ENCODE data around the gene FAM20C.

FAM20C gene

GRCh38 chr7:162632-163297 is 29.6 kb upstream of the FAM20C start:
- H3K9me3 ChIP-seq (ENCODE audit: control insufficient read depth, insufficient read depth, low read length), result no peaks in the 10 kb centered on the region
- H3K36me3 ChIP-seq (ENCODE audit: control insufficient read depth, insufficient read depth, low read length), result no peaks in the 10 kb centered on the region
- no peaks in the 10 kb centered on the region for H3K27me3 ChIP-seq (ENCODE audit: control insufficient read depth, insufficient read depth, low read length)
- H3K9ac ChIP-seq (ENCODE audit: low read depth, low read length), result no peak overlapping the region
- H3K4me1 ChIP-seq (ENCODE audit: control insufficient read depth, insufficient read depth, low read length), result no peaks in the 10 kb centered on the region
- no peak overlapping the region for H3K4me3 ChIP-seq (ENCODE audit: low read depth, low read length)

- Histone ChIP-seq H3K4me3 (ENCODE audit: low read depth, low read length) (no peak overlapping the region), H3K4me1 (ENCODE audit: control insufficient read depth, insufficient read depth, low read length) (no peaks in the 10 kb centered on the region), H3K36me3 (ENCODE audit: control insufficient read depth, insufficient read depth, low read length) (no peaks in the 10 kb centered on the region), H3K9me3 (ENCODE audit: control insufficient read depth, insufficient read depth, low read length) (no peaks in the 10 kb centered on the region), H3K9ac (ENCODE audit: low read depth, low read length) (no peak overlapping the region), H3K27me3 (ENCODE audit: control insufficient read depth, insufficient read depth, low read length) (no peaks in the 10 kb centered on the region)
These were observed 29.1 kb upstream of the FAM20C start for GRCh38 chr7:163298-163695.

DNA sequence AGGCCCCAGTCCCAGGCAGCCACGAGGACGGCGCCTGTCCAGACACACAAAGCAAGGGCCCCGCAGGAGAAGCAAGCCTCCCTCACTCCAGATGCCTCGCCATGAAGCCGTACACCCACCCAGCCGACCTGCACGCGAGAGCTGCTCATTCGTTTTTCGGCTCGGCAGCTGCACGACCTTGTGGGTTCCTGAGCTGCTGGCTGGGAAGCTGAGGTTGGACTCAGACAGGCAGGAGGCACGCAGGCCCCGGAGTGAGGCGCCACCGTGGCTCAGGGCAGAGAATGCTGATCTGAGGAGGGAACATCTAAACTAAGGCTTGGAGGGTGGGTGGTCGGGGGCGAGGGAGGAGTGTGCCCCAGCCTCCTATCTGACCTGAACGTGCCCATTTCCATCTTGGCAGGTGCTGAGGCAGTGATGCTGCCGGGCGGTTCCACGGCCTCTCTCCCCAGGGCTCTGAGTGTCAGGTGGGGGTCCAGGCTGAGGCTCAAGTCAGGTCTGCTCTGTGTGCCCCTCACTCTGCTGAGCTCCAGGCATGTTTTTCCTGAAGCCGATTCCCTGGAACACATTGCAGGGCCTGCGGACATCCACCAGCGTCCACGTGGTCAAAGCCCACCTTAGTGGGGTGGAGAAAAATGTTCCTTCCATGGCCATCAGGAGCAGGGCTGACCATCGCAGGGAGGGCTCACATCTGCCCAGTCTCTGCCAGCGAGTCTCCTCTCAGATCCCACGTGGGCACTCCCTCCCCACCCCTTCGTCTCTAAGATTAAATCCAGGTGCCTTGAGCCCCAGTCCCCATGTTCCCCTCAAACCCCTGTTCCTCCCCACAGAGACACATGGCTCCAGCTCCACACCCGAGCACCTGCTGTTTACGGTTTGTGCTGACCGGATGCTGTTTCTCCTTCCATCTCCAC is 28.1 kb upstream of the FAM20C start:
- H3K9me3 ChIP-seq (ENCODE audit: control insufficient read depth, insufficient read depth, low read length), result no peaks in the 10 kb centered on the region
- no peak overlapping the region for H3K4me3 ChIP-seq (ENCODE audit: low read depth, low read length)
- no peaks in the 10 kb centered on the region for H3K36me3 ChIP-seq (ENCODE audit: control insufficient read depth, insufficient read depth, low read length)
- no peak overlapping the region for H3K9ac ChIP-seq (ENCODE audit: low read depth, low read length)
- no peaks in the 10 kb centered on the region for H3K4me1 ChIP-seq (ENCODE audit: control insufficient read depth, insufficient read depth, low read length)
- H3K27me3 ChIP-seq (ENCODE audit: control insufficient read depth, insufficient read depth, low read length), result no peaks in the 10 kb centered on the region

DNA sequence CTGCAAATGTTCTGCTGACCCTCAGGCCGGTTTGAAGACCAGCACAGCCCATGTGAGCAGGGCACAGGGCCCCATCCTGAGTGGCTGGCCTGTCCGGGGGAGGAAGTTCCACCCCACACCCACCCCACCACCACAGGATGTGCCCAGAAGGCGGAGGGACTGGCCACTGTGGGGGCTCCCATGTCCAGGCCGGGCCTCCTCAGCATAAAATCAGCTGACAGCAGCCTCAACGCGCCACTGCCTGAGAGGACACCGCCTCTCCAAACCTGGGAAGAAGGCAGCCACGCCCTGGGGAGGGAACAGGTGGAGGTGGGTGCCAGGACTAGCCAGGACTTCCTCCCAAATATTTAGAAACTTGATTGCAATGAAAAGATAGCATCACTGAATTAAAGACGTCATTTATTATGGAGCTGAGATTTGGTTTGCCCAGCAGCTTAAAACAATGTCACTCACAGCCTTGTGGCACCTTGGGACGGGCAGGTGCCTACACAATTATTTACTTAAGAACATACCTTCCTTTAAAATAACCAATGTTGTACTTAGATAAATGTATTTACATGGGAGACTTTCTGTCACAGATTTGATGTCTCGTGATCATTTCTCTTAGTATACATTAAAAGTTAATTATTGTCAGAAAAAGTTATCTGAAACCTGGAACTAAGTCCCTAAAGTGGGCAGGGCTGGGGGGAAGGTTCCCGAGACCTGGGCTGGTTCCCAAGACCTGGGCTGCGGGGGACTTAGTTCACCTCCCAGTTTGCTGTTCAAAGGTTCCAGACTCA is 27.3 kb upstream of the FAM20C start:
- Histone ChIP-seq H3K4me1 (ENCODE audit: control insufficient read depth, insufficient read depth, low read length) (no peaks in the 10 kb centered on the region), H3K9ac (ENCODE audit: low read depth, low read length) (no peak overlapping the region), H3K4me3 (ENCODE audit: low read depth, low read length) (no peak overlapping the region), H3K36me3 (ENCODE audit: control insufficient read depth, insufficient read depth, low read length) (no peaks in the 10 kb centered on the region), H3K9me3 (ENCODE audit: control insufficient read depth, insufficient read depth, low read length) (no peaks in the 10 kb centered on the region), H3K27me3 (ENCODE audit: control insufficient read depth, insufficient read depth, low read length) (no peaks in the 10 kb centered on the region)

DNA sequence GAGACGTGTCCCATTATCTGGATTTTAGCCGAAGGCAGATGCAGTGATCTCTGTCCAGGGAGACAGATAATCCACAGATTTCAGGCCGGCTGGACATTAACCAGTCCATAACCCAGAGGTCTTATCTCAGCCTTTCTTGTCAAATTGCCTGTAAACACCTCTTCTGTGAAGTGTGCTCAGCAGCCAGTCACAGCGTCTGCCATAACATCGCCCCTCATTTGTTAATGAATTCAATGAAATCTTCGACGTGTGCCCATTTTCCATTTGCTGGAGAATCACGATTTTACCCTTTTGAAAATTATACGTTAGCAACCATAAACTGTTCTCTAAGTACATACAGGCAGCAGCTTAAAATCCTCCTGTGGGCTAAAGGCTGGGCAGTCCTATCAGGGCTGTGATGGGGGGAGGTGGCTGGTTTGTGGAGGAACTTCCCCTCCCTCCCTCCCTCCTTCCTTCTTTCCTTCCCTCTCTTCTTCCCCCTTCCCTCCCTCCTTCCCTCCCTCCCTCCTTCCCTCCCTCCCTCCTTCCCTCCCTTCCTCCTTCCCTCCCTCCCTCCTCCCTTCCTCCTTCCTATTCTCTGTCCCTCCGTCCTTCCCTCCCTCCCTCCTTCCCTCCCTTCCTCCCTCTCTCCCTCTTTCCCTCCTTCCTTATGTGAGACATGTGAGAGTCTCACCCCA is 26.6 kb upstream of the FAM20C start:
- Histone ChIP-seq H3K27me3 (ENCODE audit: control insufficient read depth, insufficient read depth, low read length) (no peaks in the 10 kb centered on the region), H3K9ac (ENCODE audit: low read depth, low read length) (no peak overlapping the region), H3K4me1 (ENCODE audit: control insufficient read depth, insufficient read depth, low read length) (no peaks in the 10 kb centered on the region), H3K9me3 (ENCODE audit: control insufficient read depth, insufficient read depth, low read length) (no peaks in the 10 kb centered on the region), H3K4me3 (ENCODE audit: low read depth, low read length) (no peak overlapping the region), H3K36me3 (ENCODE audit: control insufficient read depth, insufficient read depth, low read length) (no peaks in the 10 kb centered on the region)

- H3K36me3 ChIP-seq (ENCODE audit: control insufficient read depth, insufficient read depth, low read length), result no peaks in the 10 kb centered on the region
- no peaks in the 10 kb centered on the region for H3K4me1 ChIP-seq (ENCODE audit: control insufficient read depth, insufficient read depth, low read length)
- no peak overlapping the region for H3K4me3 ChIP-seq (ENCODE audit: low read depth, low read length)
- no peak overlapping the region for H3K9ac ChIP-seq (ENCODE audit: low read depth, low read length)
- H3K27me3 ChIP-seq (ENCODE audit: control insufficient read depth, insufficient read depth, low read length), result no peaks in the 10 kb centered on the region
- H3K9me3 ChIP-seq (ENCODE audit: control insufficient read depth, insufficient read depth, low read length), result no peaks in the 10 kb centered on the region
These were observed 25.9 kb upstream of the FAM20C start for GRCh38 chr7:166338-167060.

GRCh38 chr7:167090-167855 is 25.1 kb upstream of the FAM20C start:
- no peaks in the 10 kb centered on the region for H3K27me3 ChIP-seq (ENCODE audit: control insufficient read depth, insufficient read depth, low read length)
- H3K9me3 ChIP-seq (ENCODE audit: control insufficient read depth, insufficient read depth, low read length), result no peaks in the 10 kb centered on the region
- H3K4me1 ChIP-seq (ENCODE audit: control insufficient read depth, insufficient read depth, low read length), result no peaks in the 10 kb centered on the region
- H3K36me3 ChIP-seq (ENCODE audit: control insufficient read depth, insufficient read depth, low read length), result no peaks in the 10 kb centered on the region
- no peak overlapping the region for H3K4me3 ChIP-seq (ENCODE audit: low read depth, low read length)
- no peak overlapping the region for H3K9ac ChIP-seq (ENCODE audit: low read depth, low read length)

GRCh38 chr7:167976-168791 is 24.2 kb upstream of the FAM20C start:
- no peak overlapping the region for H3K9ac ChIP-seq (ENCODE audit: low read depth, low read length)
- H3K4me3 ChIP-seq (ENCODE audit: low read depth, low read length), result no peak overlapping the region
- no peaks in the 10 kb centered on the region for H3K27me3 ChIP-seq (ENCODE audit: control insufficient read depth, insufficient read depth, low read length)
- H3K36me3 ChIP-seq (ENCODE audit: control insufficient read depth, insufficient read depth, low read length), result no peaks in the 10 kb centered on the region
- H3K4me1 ChIP-seq (ENCODE audit: control insufficient read depth, insufficient read depth, low read length), result no peaks in the 10 kb centered on the region
- no peaks in the 10 kb centered on the region for H3K9me3 ChIP-seq (ENCODE audit: control insufficient read depth, insufficient read depth, low read length)

- Histone ChIP-seq H3K36me3 (ENCODE audit: control insufficient read depth, insufficient read depth, low read length) (no peaks in the 10 kb centered on the region), H3K9me3 (ENCODE audit: control insufficient read depth, insufficient read depth, low read length) (no peaks in the 10 kb centered on the region), H3K9ac (ENCODE audit: low read depth, low read length) (no peak overlapping the region), H3K4me1 (ENCODE audit: control insufficient read depth, insufficient read depth, low read length) (no peaks in the 10 kb centered on the region), H3K27me3 (ENCODE audit: control insufficient read depth, insufficient read depth, low read length) (no peaks in the 10 kb centered on the region), H3K4me3 (ENCODE audit: low read depth, low read length) (no peak overlapping the region)
These were observed 22.8 kb upstream of the FAM20C start for GRCh38 chr7:169276-170172.
